NCI-H345 treated with DMSO at 0.1 percent for 48 hours (cell line): ENCODE measurements around the gene NDUFS7.
A peak's percentile ranks its signal among the peaks of the same experiment; 100 is the strongest.

Experiments
- DNase-seq: peaks from one replicate; lab custom pipeline; 2025; ENCODE audit not compliant: unreplicated experiment; lab: John Stamatoyannopoulos, UW

NDUFS7 gene

GRCh38 chr19:1399745-1400144, 16.0 kb downstream of the NDUFS7 start:
- DNase-seq, result no peak

DNA sequence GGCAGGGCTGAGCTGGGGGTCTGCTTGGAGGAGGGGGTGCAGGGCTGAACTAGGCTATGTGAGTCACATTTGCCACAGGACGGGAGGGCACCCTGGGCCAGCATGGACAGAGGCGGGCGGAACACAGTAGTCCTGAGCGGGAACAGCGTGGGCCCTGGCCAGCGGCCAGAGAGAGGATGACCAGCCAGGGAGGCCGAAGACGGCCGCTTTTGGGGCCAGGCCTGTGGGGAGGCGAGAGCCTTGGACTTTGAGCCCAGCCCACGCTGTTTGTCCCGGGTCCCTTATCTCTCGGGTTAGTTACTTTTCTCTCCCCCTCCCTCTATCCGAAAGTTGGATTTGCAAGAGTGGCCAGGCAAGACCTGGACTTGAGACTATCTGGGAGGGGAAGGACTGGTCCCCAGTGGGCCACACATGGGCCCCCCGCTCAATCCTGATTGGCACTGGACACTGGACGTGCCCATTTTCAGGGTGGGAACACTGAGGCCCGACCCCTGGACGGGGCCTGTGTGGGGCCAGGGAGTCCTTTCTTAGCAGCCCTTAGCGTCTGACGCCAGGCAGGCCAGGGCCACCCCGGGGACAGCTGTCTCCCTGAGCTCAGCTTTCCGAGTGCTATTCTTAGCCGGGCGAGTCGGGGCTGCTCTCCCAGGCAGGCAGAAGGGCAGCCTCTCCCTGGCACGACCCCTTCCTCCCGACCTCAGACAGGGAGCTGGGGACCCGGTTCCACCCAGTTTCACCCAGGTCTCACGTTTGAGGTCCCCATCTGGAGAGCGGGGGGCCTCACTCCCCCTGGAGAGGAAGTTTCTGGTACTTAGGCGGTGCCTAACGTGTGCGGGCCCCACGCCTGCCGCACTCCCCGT, 16.8 kb downstream of the NDUFS7 start:
- no peak for DNase-seq

DNA sequence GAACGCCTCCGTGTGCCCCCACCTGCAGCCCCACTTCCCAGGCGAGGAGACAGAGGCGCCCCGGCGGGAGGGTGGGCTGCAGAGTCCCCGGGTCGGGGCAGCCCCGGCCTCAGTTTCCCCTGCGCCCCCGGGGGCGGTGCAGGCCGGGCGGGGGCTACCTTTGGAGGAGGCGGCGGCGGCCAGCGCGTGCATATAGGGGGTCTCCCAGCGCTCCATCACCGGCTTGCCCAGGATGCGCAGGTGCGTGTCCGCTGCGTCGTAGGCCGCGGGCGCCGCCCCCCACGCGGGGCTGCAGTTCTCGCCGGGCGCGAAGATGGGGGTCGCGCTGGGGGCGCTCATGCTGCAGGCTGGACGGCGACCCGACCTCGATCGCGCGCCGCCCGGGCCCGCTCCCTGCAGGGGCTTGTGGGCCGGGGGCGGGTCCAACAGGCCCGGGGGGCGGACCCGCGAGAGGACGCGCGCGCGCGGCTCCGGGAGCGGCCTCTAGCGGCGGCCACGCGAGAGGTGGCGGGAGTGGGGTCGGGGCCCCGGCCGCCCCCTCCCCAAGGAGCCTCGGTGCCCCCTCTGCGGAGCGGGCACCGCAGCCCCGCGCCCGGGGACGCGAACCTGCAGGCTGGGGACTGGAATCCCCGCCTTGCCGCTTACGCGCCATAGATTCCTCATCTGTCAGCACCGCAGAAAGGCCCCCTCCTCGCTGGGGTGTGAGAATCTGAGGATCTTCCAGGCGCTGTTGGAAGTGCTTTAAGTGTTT, 17.6 kb downstream of the NDUFS7 start, which contains the start of gene GAMT:
GAMT (minus strand) TSS at position 405 of the 751 bp plus-strand sequence; CDS start at position 339, 66 bp downstream.
- DNase-seq, result no peak

- no peak for DNase-seq
Observed at GRCh38 chr19:1401889-1402217, 18.1 kb downstream of the NDUFS7 start.

GRCh38 chr19:1402411-1403070, 18.8 kb downstream of the NDUFS7 start:
- DNase-seq, result no peak

- peak; percentile 94 for DNase-seq
Observed at GRCh38 chr19:1406774-1407527, 23.2 kb downstream of the NDUFS7 start.

- no peak for DNase-seq
Observed at GRCh38 chr19:1407528-1408299, 24.0 kb downstream of the NDUFS7 start, which contains the start of gene DAZAP1. DAZAP1 (plus strand) TSS chr19:1407586; CDS start chr19:1407774, 188 bp downstream.

DNA sequence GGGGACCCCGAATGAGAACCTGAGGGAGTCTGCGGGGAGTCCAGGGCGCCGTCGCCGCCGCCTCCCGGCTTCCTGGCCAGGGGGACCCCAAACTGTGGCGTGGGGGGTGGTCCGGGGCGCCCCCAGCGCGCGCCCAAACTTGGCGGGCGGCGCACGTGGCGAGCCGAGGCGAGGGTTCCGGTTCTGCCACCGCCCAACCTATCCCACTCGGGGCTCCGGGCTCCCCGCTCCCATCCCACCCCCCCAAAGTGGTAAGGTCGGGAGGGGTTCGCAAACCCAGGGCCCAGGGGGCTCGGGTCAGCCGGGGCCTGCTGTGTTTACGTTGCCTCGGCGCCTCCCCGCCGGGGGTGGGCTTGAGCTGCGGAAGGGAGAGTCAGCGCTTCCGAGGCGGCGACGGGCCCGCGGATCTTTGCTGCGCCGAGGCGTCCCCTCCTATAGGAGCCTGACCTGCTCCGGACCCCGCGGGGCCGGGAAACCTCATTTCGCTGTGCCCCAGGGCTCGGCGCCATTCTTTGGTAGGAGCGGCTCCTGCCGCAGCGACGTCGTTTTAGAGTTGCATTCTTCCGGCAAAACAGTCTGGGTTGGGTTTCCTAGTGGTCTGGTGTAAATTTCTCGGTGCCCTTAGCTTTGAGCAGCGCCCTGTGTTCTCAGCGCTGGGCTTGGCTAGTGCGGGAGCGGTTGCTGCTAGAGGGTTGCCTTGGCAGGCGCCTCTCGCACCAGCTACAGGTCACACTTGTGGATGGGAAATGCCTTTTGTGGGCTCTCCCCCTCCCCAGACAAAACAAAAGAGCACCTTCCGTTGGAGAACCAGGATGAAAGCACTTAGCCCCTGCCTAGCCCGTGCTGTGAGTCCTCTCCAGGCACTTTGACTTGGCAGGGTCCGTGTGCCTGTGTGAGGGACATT, 24.8 kb downstream of the NDUFS7 start:
- DNase-seq, result no peak

- DNase-seq, result no peak
Observed at GRCh38 chr19:1409204-1410005, 25.7 kb downstream of the NDUFS7 start.

GRCh38 chr19:1410136-1410786, 26.6 kb downstream of the NDUFS7 start:
- DNase-seq, result no peak

DNA sequence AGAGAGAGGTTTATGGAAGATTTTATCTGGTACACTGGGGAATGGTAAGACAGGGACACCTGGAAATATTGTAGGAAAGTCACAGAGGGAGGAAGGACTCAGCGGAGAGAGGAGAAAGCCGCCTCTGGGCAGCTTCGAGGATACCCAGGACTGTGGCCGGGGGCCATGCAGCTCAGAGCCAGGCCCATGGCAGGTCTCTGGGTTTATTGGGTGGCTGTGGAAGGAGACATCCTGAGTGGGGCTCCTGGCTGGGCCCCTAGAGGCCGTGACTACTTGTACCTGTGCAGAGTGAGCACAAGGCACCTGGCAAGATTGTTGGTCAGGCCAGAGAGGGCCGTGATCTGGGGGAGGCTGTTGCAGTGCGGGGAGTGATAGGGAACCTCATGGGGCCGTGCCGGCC, 27.1 kb downstream of the NDUFS7 start:
- no peak for DNase-seq

DNA sequence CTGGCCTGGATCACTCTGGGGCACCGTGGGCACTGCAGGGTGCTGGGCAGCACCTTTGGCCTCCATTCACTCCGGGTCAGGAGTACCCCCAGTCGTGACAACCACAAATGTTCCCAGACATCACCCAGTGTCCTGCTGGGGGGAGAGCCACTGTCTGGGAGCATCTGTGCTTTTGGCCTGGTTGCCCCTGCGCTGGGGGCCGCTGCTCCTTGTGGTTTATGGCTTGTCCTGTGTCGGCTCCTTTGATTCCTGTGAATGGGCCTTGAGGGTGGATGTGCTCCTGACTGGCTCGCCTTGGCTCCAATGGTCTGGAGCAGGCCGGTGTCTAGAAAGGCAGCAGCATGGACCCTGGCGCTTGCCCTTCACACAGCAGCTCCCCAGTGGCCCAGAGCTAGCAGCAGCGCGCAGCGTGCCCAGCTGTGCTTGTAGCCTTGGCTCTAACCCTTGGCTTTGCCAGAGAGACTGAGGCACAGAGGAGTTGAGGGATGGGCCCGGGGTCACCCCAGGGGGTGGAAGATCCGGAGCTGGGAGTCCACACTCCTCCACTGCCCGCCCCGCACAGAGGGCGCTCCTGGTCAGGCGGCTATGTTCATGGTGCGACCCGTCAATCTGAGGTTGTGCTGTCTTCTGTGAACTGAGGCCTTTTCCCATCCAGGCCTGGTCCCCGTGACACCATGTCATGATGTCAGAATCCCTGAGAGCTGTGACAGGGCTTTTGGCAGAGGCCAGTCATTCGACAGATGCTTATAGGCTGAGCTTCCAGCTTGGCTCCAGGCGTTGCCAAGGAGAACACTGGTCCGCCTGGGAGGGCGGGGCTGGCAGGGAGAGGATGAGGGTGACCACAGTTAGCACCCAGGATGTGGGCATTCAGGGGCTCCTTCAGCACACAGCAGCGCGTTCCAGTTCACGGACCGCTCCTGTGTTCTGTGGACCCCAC, 27.8 kb downstream of the NDUFS7 start:
- no peak for DNase-seq

DNA sequence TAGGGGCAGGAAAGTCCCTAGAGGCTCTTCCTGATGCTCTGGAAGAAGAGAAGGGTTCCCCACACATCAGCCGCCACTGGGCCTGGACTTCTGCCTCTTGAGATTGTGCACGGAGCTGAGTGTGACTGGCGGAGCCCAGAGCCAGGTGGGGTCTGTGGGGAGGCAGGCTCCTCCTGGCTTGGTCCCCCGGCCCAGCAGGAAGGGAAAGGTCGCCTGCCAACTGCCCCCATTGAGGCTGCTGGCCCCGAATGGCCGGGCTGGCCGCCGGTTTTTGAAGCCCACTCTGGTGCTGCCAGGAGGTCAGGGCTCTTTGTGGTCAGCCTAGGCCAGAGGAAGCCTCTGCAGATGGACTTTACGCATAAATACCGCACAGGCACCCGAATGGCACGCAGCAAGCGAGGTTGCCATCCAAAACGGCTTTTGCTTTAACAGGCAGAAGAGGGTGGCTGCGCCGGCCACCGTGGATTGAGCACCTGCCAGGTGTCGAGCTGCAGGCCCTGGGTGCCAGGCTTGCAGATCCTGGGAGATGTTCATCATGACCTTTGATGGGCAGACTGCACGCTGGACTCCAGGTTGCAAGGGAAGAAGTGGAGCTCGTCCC, 28.7 kb downstream of the NDUFS7 start:
- no peak for DNase-seq

GRCh38 chr19:1412995-1413800, 29.5 kb downstream of the NDUFS7 start:
- no peak for DNase-seq

DNA sequence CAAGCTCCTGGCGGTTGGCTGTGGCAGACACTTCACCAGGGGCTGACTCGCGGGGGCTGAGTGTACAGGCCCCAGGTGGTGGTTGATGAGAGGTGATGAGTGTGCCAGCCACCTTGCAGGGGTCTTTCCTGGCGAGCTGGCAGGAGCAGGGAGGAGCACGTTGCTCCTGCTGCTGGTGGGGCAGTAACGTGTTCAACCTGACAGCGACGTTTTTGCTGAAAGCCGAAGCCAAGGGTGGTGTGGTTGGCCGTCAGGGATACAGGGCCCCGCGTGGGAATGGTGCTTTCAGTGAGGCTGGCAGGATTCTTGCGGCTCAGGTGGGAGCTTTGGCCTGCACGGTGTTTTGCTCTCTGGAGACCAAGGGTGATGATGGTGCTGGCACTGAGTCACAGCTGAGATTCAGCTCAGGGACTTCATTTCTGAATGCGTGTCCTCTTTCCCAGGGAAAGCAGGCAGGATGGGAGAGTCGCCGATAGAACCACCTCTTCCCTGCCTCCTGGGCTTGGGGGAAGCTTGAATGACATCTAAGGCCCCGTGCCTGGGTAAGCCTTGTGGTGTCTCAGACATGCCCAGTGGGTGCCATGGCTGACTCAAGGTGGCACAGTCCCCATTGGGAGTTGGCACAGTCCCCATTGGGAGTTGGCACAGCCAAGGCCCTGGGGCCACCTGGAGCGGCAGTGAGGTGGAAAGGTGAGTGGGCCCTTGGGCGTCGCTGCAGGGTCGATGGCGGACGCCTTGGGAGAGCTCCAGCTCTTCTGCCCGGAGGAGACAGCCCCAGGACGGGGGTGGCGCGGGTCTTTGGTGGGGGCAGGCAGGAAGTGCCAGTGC, 32.5 kb downstream of the NDUFS7 start:
- no peak for DNase-seq
